Tibial artery (tissue), 4 donors: ENCODE data around the gene SLC22A3.
"Not testable (repeated sequence)": the region's sequence is repeated elsewhere in the genome, so short reads cannot be mapped to it uniquely, and the experiment has no call there.

ENCODE experiments used
- DNase-seq, 2 donors: peaks; one replicate each; pipeline ENCODE4 v3.0.0-alpha.2; 2019
- H3K27ac ChIP-seq, 2 donors: fragments of 200-600 bp; sonication (generic) in 1 of 2; 1 replicate in 1 of 2; 2 replicates in 1 of 2; pipeline ENCODE4 v1.5.1; 2018 to 2019; ENCODE audit warnings: mild to moderate bottlenecking in 1 of 2
- H3K27me3 ChIP-seq, 2 donors: fragments of 200-600 bp; sonication (generic) in 1 of 2; one replicate each; pipeline versions ENCODE4 v1.5.1 to v1.6.0; 2016 to 2019
- H3K36me3 ChIP-seq, 3 donors: fragments of 200-600 bp; sonication (generic) in 2 of 3; one replicate each; pipeline ENCODE4 v1.5.1; 2016 to 2019; ENCODE audit warnings: mild to moderate bottlenecking in 2 of 3
- H3K4me1 ChIP-seq, 4 donors: fragments of 200-600 bp; sonication (generic) in 2 of 4; 1 replicate in 3 of 4; 2 replicates in 1 of 4; pipeline ENCODE4 v1.5.1; 2016 to 2019
- H3K4me3 ChIP-seq, 2 donors: fragments of 200-600 bp; sonication (generic) in 1 of 2; 1 replicate in 1 of 2; 2 replicates in 1 of 2; pipeline ENCODE4 v1.5.1; 2018 to 2019; ENCODE audit warnings: mild to moderate bottlenecking in 2 of 2
- H3K9me3 ChIP-seq, 3 donors: fragments of 200-600 bp; sonication (generic) in 1 of 3; one replicate each; pipeline ENCODE4 v1.5.1; 2016 to 2019
- intact Hi-C: fragments of 100-400 bp; cut with DNase I; formaldehyde crosslinking; loops from one replicate; pipeline ENCODE4 v1.15.0; 2023; ENCODE audit warnings: low total_unique reads
- TF ChIP-seq, protein P1 (sequence below), 2 experiments: fragments of 200-600 bp in 1 of 2; fragments of 450-650 bp in 1 of 2; IDR thresholded peaks; one replicate each; pipeline ENCODE4 v1.5.1; 2017 to 2019; ENCODE audit warnings: antibody characterized with exemption in 2 of 2, mild to moderate bottlenecking in 1 of 2, moderate library complexity in 1 of 2

SLC22A3 gene

DNA sequence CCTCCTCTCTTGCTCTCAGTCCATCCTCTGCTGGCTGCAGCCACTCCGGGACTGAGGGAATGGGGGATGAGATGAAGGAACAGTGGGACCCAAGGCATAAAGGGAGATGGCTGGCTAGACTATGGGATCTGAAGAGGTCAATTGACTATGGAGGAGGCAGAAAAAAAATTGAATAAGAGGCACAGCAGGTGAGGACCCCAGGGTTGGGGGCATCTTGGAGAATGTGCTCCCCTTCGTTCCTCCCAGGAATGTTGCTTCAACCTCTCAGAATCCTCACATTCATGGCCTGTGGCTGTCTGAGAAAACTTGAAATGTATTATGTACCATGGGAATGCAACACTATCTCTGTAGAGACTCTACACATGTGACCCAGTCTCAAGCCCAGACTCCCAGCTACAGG is 121.0 kb downstream of the SLC22A3 start:
- H3K27ac ChIP-seq: no peak overlapping the region
- TF ChIP-seq, protein P1, sequence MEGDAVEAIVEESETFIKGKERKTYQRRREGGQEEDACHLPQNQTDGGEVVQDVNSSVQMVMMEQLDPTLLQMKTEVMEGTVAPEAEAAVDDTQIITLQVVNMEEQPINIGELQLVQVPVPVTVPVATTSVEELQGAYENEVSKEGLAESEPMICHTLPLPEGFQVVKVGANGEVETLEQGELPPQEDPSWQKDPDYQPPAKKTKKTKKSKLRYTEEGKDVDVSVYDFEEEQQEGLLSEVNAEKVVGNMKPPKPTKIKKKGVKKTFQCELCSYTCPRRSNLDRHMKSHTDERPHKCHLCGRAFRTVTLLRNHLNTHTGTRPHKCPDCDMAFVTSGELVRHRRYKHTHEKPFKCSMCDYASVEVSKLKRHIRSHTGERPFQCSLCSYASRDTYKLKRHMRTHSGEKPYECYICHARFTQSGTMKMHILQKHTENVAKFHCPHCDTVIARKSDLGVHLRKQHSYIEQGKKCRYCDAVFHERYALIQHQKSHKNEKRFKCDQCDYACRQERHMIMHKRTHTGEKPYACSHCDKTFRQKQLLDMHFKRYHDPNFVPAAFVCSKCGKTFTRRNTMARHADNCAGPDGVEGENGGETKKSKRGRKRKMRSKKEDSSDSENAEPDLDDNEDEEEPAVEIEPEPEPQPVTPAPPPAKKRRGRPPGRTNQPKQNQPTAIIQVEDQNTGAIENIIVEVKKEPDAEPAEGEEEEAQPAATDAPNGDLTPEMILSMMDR (IDR thresholded peaks at IDR 0.05): no peak
- H3K36me3 ChIP-seq: no peaks in the 10 kb centered on the region
- no peaks in the 10 kb centered on the region for H3K27me3 ChIP-seq
- intact Hi-C loops: no loop called here
- DNase-seq: no peak
- H3K9me3 ChIP-seq: no peaks in the 10 kb centered on the region
- H3K4me1 ChIP-seq: no peaks in the 10 kb centered on the region
- no peak overlapping the region for H3K4me3 ChIP-seq

DNA sequence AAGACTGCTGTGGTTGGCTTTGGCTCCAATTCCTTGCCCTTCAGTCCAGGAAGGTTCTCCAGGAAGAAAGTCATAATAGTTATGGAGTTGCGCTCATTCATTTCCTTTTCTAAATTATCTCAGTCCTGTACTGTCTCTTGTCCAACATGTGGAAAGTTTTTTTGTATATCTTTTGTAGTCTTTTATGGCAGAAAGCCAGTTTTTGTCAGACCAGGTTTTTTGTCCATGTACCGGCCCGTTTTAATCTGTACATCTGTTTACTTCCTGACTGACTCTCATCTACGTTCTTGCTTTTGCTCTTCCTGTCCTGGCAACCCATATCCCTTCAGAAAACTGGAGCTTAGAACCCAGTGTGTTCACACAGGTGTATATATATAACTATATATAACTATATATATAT is 127.9 kb downstream of the SLC22A3 start:
- H3K36me3 ChIP-seq, H3K27ac ChIP-seq, H3K9me3 ChIP-seq, H3K27me3 ChIP-seq, DNase-seq, H3K4me3 ChIP-seq, intact Hi-C loops, H3K4me1 ChIP-seq: not testable (repeated sequence)

DNA sequence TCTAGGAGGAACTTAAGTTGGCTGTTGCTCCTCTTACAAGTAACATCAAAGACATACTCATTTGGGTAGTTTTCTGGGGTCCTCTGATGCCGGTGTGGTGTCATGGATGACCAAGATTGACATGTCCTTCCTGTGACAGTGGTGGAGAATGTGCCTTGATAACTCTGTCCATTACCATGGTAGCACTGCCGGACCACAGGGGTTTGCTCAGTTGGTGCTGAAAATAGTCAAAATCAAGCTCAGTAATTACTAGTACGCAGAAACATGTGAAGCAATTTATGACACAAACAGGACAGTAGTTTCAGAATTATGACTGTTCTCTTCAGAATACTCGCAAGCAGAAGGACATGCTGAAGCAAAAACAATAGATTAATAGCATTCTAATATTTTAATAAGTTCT is 128.9 kb downstream of the SLC22A3 start:
- DNase-seq, H3K27ac ChIP-seq, H3K4me3 ChIP-seq, intact Hi-C loops, H3K27me3 ChIP-seq, H3K36me3 ChIP-seq, H3K9me3 ChIP-seq, H3K4me1 ChIP-seq: not testable (repeated sequence)

DNA sequence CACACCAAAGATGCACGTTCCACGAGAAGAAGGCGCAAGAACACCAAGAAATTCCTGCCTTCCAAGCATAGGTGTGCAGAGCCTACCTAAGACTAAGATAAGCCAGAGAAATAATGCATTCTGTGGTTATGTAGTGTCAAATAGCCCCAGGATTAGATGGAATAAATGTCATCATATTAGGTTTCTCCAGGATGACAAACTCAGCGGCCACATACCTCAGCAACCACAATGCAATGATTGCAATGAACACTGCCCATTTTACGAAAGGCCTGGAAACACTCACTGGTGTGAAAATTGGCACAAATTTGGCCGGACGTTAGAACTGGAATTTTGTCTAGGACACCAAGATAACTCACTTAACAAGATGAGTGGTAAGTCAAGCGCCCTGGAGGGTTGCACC is 129.7 kb downstream of the SLC22A3 start:
- Histone ChIP-seq H3K4me3 (no peak overlapping the region), H3K27ac (no peak overlapping the region), H3K27me3 (no peaks in the 10 kb centered on the region), H3K4me1 (no peaks in the 10 kb centered on the region), H3K9me3 (peaks cover 0 to 9% (median 9%) of the 10 kb centered on the region in 3 donors), H3K36me3 (peaks cover 6 to 16% (median 6%) of the 10 kb centered on the region in 3 donors)
- intact Hi-C loops: no loop called here
- DNase-seq: no peak
- TF ChIP-seq, protein P1 (IDR thresholded peaks at IDR 0.05): no peak

DNA sequence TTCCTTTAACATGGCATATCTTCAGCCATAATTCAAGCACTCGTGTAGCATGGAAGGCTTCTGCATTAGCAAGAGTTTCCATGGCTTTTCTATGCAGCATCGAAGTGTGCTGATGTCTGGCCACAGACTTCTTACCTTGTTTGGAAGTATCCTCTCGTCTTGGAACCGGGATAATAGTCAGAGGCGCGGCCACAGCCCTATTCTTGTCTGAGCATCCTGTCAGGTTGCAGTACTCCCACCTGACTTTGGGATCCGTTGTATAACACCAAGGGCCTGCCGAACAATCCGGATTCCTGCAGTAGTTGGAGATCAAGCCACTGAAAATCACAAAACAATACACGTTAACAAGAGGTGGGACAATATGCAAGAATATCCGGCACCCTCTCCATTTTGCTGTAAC is 138.9 kb downstream of the SLC22A3 start:
- H3K4me1 ChIP-seq: no peaks in the 10 kb centered on the region
- H3K4me3 ChIP-seq: no peak overlapping the region
- no peaks in the 10 kb centered on the region for H3K9me3 ChIP-seq
- peaks cover 4 to 14% (median 9%) of the 10 kb centered on the region in 3 donors for H3K36me3 ChIP-seq
- TF ChIP-seq, protein P1 (IDR thresholded peaks at IDR 0.05): no peak
- no peak overlapping the region for H3K27ac ChIP-seq
- intact Hi-C loops: no loop called here
- DNase-seq: no peak
- no peaks in the 10 kb centered on the region for H3K27me3 ChIP-seq

DNA sequence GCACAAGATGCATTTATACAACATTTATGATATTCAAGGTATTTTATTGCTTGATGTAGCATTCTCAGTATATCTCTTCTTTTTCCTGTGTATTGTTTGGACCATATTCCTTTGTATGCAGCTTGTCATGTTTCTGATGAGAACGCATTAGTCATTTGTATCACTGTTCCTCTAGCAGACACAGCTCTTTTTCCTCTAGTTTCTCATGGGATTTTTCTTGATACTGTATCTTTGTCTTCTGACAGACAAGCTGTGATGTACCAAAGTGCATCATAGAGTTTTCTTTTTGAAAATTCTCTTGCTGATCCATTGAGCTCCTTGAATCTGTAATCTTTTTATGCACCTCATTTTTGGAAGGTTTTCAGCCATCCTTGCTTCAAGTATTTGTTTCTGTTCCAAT is 140.9 kb downstream of the SLC22A3 start:
- intact Hi-C loops: no loop called here
- Histone ChIP-seq H3K4me1 (no peaks in the 10 kb centered on the region), H3K4me3 (no peak overlapping the region), H3K9me3 (no peaks in the 10 kb centered on the region), H3K36me3 (no peaks in the 10 kb centered on the region), H3K27me3 (no peaks in the 10 kb centered on the region), H3K27ac (no peak overlapping the region)
- no peak for DNase-seq
- TF ChIP-seq, protein P1 (IDR thresholded peaks at IDR 0.05): no peak

DNA sequence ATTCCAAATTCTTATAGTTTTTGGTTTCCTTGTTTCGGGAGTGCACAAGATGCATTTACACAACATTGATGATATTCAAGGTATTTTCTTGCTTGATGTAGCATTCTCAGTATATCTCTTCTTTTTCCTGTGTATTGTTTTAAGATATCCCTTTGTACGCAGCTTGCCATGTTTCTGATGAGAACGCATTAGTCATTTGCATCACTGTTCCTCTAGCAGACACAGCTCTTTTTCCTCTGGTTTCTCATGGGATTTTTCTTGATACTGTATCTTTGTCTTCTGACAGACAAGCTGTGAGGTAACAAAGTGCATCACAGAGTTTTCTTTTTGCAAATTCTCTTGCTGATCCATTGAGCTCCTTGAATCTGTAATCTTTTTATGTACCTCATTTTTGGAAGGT is 146.4 kb downstream of the SLC22A3 start:
- no peaks in the 10 kb centered on the region for H3K9me3 ChIP-seq
- no peak for DNase-seq
- no peak overlapping the region for H3K27ac ChIP-seq
- no peaks in the 10 kb centered on the region for H3K27me3 ChIP-seq
- TF ChIP-seq, protein P1 (IDR thresholded peaks at IDR 0.05): no peak
- intact Hi-C loops: no loop called here
- no peak overlapping the region for H3K4me3 ChIP-seq
- no peaks in the 10 kb centered on the region for H3K4me1 ChIP-seq
- no peaks in the 10 kb centered on the region for H3K36me3 ChIP-seq
